GM12874 (cell line): ENCODE measurements around the gene OMA1.

Source experiments
- TF ChIP-seq, protein P1 (sequence below): IDR thresholded peaks from 2 replicates; pipeline ENCODE4 v1.5.1; 2011; ENCODE audit warnings: low read depth, mild to moderate bottlenecking, control low read depth, low read length, moderate library complexity; ENCODE audit not compliant: insufficient read depth

OMA1 gene

GRCh38 chr1:58505286-58505685 is 41.2 kb downstream of the OMA1 start:
- TF ChIP-seq, protein P1, sequence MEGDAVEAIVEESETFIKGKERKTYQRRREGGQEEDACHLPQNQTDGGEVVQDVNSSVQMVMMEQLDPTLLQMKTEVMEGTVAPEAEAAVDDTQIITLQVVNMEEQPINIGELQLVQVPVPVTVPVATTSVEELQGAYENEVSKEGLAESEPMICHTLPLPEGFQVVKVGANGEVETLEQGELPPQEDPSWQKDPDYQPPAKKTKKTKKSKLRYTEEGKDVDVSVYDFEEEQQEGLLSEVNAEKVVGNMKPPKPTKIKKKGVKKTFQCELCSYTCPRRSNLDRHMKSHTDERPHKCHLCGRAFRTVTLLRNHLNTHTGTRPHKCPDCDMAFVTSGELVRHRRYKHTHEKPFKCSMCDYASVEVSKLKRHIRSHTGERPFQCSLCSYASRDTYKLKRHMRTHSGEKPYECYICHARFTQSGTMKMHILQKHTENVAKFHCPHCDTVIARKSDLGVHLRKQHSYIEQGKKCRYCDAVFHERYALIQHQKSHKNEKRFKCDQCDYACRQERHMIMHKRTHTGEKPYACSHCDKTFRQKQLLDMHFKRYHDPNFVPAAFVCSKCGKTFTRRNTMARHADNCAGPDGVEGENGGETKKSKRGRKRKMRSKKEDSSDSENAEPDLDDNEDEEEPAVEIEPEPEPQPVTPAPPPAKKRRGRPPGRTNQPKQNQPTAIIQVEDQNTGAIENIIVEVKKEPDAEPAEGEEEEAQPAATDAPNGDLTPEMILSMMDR: no peak

GRCh38 chr1:58502519-58502918 is 44.0 kb downstream of the OMA1 start:
- TF ChIP-seq, protein P1: no peak

DNA sequence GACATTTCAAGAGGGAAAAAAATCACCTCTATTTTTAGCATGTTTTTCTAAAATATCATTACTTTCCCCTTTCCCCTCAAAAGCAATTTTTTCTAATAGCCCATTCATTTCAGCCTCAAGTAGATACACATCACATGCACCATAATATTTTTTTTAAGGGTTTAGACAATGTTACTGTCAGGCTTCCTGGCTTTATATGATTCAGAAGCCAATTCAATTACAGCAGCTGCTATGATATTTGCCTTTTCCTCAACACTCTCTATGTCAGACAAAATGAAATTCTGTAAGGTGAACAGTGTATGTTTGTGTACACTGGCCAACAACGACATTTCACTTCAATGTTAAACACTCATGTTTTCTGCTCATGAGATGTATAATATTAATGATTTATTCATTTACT is 46.5 kb downstream of the OMA1 start:
- TF ChIP-seq, protein P1: no peak

DNA sequence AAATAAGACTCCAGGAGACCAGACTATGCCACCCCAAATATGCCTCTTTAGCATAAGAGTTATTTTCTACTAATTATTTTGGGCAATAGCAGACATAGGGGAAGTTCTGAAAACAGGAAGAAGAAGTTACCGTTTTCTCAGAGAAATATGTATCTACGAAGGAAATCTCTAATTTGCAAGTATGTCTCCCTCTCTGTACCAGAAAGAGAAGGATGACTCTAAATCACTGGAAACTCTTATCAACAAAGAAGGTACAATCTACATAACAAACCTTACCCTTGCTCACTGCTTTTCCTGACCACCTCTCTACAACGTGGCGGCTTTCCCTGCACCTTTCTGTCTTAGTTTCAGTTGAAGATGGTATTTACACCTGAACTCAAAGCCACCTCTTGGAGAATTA is 49.0 kb downstream of the OMA1 start:
- TF ChIP-seq, protein P1: no peak

DNA sequence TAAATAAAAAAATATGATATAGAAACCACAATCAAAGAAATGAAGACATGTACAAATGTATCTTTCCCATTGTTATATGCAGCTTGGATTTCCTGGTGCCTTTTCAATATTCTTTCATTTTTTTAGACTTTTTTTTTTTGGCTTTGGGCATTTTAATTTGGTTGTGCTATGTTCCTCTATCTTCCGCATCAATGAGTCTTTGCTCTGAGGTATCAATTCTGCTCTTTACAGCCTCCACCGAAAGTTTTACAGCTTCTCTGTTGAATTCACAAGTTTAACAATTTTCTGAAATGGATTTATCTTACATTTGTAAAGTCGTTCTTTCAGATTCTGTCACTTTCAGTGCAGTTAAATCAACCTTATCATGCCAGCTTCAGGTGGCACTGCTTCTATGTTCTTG is 50.5 kb downstream of the OMA1 start:
- TF ChIP-seq, protein P1: no peak

DNA sequence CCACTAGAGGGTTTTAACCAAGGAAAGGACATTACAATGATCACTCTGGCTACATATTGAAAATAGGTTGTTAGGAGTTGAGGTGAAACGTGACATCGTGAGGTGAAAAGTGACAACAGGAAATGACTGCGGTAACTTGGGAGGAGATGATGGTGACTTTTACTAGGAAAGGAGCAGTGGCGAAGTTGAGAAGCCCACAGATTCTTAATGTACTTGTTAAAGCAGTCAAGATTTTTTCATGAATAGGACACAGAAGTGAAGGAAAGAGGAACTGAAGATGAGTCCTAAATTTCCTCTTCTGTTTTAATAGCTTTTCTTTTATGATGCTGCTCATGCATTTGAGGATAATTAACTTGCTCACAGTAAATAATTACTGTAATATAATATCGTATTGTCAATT is 59.5 kb downstream of the OMA1 start:
- TF ChIP-seq, protein P1: no peak

GRCh38 chr1:58481962-58482361 is 64.6 kb downstream of the OMA1 start:
- TF ChIP-seq, protein P1: no peak

DNA sequence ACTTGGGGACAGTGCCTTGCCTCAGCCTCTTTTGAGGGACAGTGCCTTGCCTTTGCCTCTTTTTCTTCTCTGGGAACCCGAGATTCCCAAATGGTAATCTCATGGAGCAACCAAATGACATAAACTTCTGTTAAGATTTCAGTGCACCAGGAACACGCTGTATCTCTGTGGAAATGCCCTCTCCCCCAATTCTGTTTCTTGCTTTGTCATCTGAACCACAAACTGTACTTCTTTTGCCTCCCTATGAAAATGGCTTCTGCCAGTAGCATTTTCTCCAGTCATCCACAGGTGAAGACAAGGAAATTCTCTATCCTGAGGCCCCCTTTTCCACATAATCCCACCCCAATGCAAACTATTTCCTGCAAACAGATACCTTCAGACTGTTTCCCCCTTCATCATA is 66.3 kb downstream of the OMA1 start:
- TF ChIP-seq, protein P1: no peak
